Muscle of leg (tissue), 11 donors: ENCODE data around the gene CRADD. TPM values are rescaled to one million over a fixed set of nuclear protein-coding genes. Genes with fewer than 3 reads are reported as not detected.
"Not testable (repeated sequence)": the region's sequence is repeated elsewhere in the genome, so short reads cannot be mapped to it uniquely, and the experiment has no call there.

Source experiments
- DNase-seq: peaks from one replicate; pipeline ENCODE4 v3.0.0; 2013
- H3K27ac ChIP-seq: one replicate; pipeline ENCODE4 v1.5.1; 2013; ENCODE audit warnings: mild to moderate bottlenecking, low read length, control low read depth
- H3K27me3 ChIP-seq: one replicate; pipeline ENCODE4 v1.6.1; 2013; ENCODE audit warnings: low read length; ENCODE audit not compliant: control insufficient read depth, insufficient read depth
- H3K36me3 ChIP-seq: one replicate; pipeline ENCODE4 v1.6.1; 2013; ENCODE audit warnings: low read length; ENCODE audit not compliant: control insufficient read depth, insufficient read depth
- H3K4me1 ChIP-seq: one replicate; pipeline ENCODE4 v1.6.1; 2013; ENCODE audit warnings: low read length; ENCODE audit not compliant: control insufficient read depth, insufficient read depth
- H3K4me3 ChIP-seq: one replicate; pipeline ENCODE4 v1.5.1; 2013; ENCODE audit warnings: low read length, control low read depth
- H3K9me3 ChIP-seq: replicated peaks from 2 replicates; pipeline ENCODE4 v1.6.1; 2013; ENCODE audit warnings: low read depth, low read length; ENCODE audit not compliant: control insufficient read depth
- WGBS: methylation state at CpG from one replicate; pipeline ENCODE4 v1.1.5; 2013; ENCODE audit warnings: missing lambda C conversion rate; ENCODE audit not compliant: insufficient coverage; 5-methylcytosine and 5-hydroxymethylcytosine counted together
- polyA plus RNA-seq, 8 donors: library from polyadenylated mRNA; unstranded; fragments of 120-200 nt; gene quantifications; one replicate each; pipeline versions ENCODE4 v1.2.1 to v1.2.3, GENCODE V29; 2013; ENCODE audit warnings: inconsistent platforms in 1 of 8, low replicate concordance in 1 of 8; ENCODE audit not compliant: insufficient read length in 8 of 8, insufficient read depth in 1 of 8
- total RNA-seq: library from RNA; stranded (reverse); fragments of 120-200 nt; gene quantifications from one replicate; pipeline ENCODE4 v1.2.4, GENCODE V29; 2013

Gene CRADD
- total and polyA plus RNA-seq, 9 donors, result 9.1 to 15.2 (median 12.9) TPM

DNA sequence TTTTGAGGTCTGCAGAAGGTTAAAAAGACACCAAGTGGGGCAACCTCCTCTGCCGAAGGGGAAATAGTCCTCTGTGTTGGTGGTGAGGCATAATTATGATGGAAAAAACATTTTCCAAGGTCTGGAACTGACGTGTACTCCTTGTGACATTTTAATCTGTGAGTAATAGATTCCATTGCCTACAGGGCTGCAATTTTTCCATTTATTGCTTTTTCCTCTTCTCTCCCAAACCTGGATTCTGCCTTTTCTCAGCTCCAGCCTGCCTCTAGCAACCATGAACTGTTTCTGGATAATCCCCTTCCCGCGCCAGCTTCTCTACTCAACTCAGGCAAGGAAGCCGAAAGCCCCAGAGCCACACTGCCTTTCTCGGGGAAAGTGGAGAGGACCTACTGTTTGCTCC lies 241.1 kb downstream of the CRADD start:
- H3K36me3 ChIP-seq, result no peaks in the 10 kb centered on the region
- WGBS, result 92% methylated on average over 4 of the region's 6 CpGs
- no peak overlapping the region for H3K4me3 ChIP-seq
- H3K4me1 ChIP-seq, result no peaks in the 10 kb centered on the region
- no peaks in the 10 kb centered on the region for H3K27me3 ChIP-seq
- H3K9me3 ChIP-seq, result no peaks in the 10 kb centered on the region
- H3K27ac ChIP-seq, result peak overlapping the region; percentile 8
- DNase-seq, result peak; percentile 74

DNA sequence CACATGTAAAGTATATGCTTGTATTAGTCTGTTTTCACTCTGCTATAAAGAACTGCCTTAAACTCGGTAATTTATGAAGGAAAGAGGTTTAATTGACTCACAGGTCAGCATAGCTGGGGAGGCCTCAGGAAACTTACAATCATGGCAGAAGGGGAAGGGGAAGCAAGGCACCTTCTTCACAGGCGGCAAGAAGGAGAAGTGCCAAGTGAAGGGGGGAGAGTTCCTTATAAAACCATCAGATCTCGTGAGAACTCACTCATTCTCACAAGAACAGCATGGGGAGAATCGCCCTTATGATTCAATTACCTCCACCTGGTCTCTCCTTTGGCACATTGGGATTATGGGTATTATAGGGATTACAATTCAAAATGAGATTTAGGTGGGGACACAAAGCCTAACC lies 241.7 kb downstream of the CRADD start:
- Histone ChIP-seq H3K36me3 (no peaks in the 10 kb centered on the region), H3K27me3 (no peaks in the 10 kb centered on the region), H3K9me3 (no peaks in the 10 kb centered on the region), H3K4me3 (no peak overlapping the region), H3K27ac (no peak overlapping the region), H3K4me1 (no peaks in the 10 kb centered on the region)
- no CpG with 5 or more reads among the region's 4 CpGs for WGBS
- no peak for DNase-seq

DNA sequence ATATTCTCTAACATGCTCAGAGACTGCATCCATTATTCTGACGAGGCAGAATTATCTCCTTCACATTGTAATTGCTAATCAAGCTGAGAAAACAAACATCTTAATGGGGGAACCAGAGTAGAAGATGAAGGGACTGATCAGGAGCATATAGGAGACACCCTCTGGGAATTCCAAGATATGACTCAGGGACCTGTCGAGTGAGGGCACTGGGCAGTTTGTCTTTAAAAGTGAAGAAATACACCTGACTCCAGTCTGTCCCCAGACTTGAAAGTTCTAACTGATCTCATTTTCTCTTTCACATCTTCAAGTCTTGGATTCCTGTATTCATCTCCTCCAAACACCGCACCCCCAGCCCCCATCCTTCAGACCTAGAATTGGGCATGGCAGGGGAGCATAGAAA lies 244.3 kb downstream of the CRADD start:
- H3K4me3 ChIP-seq, result no peak overlapping the region
- no peaks in the 10 kb centered on the region for H3K4me1 ChIP-seq
- H3K36me3 ChIP-seq, result no peaks in the 10 kb centered on the region
- whole genome bisulfite sequencing, result no CpG with 5 or more reads among the region's 3 CpGs
- no peaks in the 10 kb centered on the region for H3K27me3 ChIP-seq
- DNase-seq, result no peak
- no peak overlapping the region for H3K27ac ChIP-seq
- peaks cover 8% of the 10 kb centered on the region for H3K9me3 ChIP-seq

DNA sequence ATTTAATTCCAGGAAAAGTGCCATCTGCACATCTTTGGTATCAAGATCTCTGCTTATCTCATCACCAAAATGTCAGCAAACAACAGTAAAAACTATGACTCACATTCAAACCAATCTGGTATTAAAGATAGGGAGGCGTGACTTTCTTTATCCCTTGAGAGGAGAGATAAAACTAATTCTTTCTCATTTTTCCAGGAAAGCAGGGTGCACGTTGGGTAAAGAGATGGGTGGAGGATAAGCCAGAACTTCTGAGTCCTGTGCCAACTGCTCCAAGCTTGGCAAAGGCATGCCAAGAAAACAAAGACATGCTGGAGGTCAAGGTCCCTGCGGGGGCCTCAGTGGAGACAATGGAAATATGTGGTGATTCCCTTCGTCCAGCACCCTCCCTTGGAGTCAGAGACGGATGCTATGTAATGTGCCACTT lies 245.4 kb downstream of the CRADD start:
- WGBS, result 100% methylated on average over 1 of the region's 5 CpGs
- H3K4me3 ChIP-seq, result no peak overlapping the region
- no peaks in the 10 kb centered on the region for H3K27me3 ChIP-seq
- H3K4me1 ChIP-seq, result no peaks in the 10 kb centered on the region
- no peak overlapping the region for H3K27ac ChIP-seq
- no peak for DNase-seq
- peaks cover 8% of the 10 kb centered on the region for H3K9me3 ChIP-seq
- H3K36me3 ChIP-seq, result no peaks in the 10 kb centered on the region

DNA sequence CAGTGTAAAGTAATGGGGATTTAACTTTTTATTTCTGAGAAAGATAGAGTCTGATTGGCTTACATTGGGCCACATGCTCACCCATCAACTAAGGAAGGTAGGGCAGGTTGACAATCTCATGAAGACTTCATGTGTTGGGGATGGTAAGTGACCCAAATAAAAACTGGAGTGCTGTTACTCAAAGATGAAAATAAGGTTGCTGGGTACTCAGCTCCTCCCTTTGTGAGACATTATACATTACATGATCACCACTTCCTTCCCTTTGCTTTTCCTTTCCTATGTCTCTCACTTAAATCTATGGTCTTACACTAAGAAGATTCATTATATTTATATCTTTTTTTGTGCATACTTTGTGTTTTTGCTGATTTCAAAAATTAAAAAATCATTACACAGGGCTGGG lies 247.2 kb downstream of the CRADD start:
- Histone ChIP-seq H3K27ac (no peak overlapping the region), H3K4me3 (no peak overlapping the region), H3K4me1 (no peaks in the 10 kb centered on the region), H3K9me3 (peaks cover 8% of the 10 kb centered on the region), H3K36me3 (no peaks in the 10 kb centered on the region), H3K27me3 (no peaks in the 10 kb centered on the region)
- no peak for DNase-seq

DNA sequence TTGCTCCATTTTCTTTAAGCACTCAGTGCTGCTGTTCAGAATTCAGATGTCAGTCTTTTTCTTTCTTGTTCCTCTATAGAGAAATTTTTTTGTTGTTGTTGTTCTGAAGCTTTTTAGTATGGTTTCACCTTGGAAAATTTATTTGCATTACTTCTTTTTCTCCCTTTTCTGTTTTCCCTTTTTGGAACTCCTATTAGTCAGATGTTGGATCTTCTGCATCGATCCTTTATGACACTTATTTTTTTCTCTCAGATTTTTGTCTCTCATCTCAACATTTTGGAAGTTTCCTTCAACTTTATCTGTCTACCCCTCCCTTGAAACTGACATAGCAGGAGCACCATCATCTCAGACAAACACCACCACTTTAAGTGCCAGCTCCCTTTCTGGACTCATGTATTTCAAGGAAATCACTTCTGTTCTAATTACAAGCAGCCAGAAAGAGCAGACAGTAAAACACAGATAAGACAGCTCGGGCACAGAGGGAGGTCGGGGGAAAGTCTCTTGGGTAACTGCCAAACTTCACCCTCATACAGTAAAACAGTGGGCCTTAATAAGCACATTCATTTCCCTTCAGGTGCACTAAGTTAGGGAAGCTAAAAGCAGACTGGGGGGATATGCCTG lies 248.5 kb downstream of the CRADD start:
- Histone ChIP-seq H3K27me3 (no peaks in the 10 kb centered on the region), H3K4me3 (no peak overlapping the region), H3K4me1 (no peaks in the 10 kb centered on the region), H3K27ac (no peak overlapping the region), H3K36me3 (no peaks in the 10 kb centered on the region), H3K9me3 (peaks cover 8% of the 10 kb centered on the region)
- 78% methylated on average over 1 of the region's 3 CpGs for WGBS
- no peak for DNase-seq

DNA sequence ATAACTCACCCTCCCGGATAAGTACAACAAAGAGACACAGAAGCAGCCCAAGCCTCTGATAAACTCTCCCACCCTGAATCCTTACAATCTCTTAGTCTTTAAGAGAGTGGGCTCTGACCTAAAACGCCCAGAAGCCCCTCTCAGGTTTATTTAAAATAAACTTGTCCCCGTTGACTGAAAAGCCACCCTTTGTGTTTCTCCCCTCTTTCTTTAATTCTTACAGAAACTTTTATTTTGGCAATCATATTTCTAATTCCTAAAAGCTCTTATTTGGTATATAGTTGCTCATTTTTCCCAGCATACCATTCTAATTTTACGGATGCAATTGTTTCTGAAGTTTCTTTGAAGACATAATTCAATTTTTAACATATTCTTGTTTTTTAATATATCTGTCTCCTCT lies 249.1 kb downstream of the CRADD start:
- H3K4me1 ChIP-seq, result no peaks in the 10 kb centered on the region
- H3K9me3 ChIP-seq, result peaks cover 8% of the 10 kb centered on the region
- H3K27me3 ChIP-seq, result no peaks in the 10 kb centered on the region
- WGBS, result no CpG with 5 or more reads among the region's 4 CpGs
- H3K36me3 ChIP-seq, result no peaks in the 10 kb centered on the region
- H3K27ac ChIP-seq, result no peak overlapping the region
- DNase-seq, result no peak
- no peak overlapping the region for H3K4me3 ChIP-seq

DNA sequence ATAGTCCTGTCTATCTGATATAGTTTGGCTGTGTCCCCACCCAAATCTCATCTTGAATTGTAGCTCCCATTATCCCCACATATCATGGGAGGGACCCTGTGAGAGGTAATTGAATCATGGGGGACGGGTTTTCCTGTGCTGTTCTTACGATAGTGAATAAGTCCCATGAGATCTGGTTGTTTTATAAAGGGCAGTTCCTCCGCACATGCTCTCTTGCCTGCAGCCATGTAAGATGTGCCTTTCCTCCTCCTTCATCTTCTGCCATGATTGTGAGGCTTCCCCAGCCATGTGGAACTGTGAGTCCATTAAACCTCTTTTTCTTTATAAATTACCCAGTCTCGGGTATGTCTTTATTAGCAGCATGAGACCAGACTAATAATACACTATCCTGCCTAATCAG lies 251.9 kb downstream of the CRADD start:
- H3K4me1 ChIP-seq, H3K36me3 ChIP-seq, H3K27me3 ChIP-seq, H3K27ac ChIP-seq, H3K4me3 ChIP-seq, DNase-seq, H3K9me3 ChIP-seq: not testable (repeated sequence)
- WGBS, result 100% methylated on average over 1 of the region's 4 CpGs

DNA sequence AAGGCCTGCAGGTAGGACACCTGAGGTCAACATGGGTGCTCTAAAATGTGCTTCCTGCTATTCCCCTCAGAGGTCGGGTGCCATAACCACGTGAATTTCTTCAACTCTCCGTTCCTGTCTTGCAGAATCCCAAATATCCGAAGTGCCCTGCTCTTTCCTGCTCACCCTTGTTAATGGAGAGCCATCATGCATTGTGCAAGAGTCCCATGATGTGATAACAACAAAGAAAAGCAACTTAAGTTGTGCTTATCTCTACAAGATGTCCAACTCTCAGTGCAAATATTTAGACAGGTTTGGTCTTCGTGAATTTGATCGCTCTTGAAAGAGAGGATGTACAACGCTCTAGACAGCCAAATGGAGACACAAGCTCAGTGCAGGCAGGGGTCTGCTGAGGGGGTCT lies 260.6 kb downstream of the CRADD start:
- no peaks in the 10 kb centered on the region for H3K36me3 ChIP-seq
- 92% methylated on average over 5 of the region's 7 CpGs for WGBS
- no peak overlapping the region for H3K4me3 ChIP-seq
- no peaks in the 10 kb centered on the region for H3K4me1 ChIP-seq
- H3K9me3 ChIP-seq, result peaks cover 9% of the 10 kb centered on the region
- no peak for DNase-seq
- no peaks in the 10 kb centered on the region for H3K27me3 ChIP-seq
- H3K27ac ChIP-seq, result no peak overlapping the region

DNA sequence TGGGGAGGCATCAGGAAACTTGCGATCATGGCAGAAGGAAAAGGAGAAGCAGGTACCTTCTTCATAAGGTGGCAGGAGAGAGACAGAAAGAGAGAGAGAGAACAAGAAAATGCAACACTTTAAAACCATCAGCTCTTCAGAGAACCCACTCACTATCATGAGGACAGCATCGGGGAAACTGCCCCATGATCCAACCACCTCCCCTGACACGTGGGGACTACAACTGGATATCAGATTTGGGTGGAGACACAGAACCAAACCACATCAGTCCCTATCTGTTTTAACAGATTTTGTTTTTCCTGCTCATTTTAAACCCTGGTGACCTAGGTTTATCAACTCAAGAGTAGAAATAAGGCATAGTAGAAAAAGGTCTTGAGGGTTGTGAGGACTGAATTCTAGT lies 261.1 kb downstream of the CRADD start:
- no peak overlapping the region for H3K4me3 ChIP-seq
- H3K27ac ChIP-seq, result no peak overlapping the region
- H3K27me3 ChIP-seq, result no peaks in the 10 kb centered on the region
- H3K9me3 ChIP-seq, result peaks cover 9% of the 10 kb centered on the region
- no peak for DNase-seq
- H3K36me3 ChIP-seq, result no peaks in the 10 kb centered on the region
- H3K4me1 ChIP-seq, result no peaks in the 10 kb centered on the region
- no CpG with 5 or more reads among the region's 3 CpGs for WGBS

DNA sequence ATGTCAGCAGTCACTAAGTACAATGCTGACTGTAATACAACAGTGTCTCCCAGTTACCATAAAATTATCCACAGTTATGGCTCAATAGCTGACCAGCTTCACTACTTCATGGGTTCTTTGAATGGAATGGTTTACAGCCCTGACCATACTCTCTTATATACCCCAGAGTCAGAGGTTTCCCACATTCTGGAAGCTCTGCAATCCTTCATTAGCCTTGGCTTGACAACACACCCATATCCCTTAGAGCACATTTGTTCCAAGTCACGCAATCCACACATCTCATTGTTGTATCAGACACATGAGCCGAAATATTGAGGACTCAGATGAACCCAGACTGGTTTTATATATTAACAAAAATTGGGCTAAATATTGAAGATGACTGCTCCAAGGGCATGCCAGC lies 261.8 kb downstream of the CRADD start:
- Histone ChIP-seq H3K4me3 (no peak overlapping the region), H3K27me3 (no peaks in the 10 kb centered on the region), H3K36me3 (no peaks in the 10 kb centered on the region), H3K4me1 (no peaks in the 10 kb centered on the region), H3K9me3 (peaks cover 9% of the 10 kb centered on the region), H3K27ac (no peak overlapping the region)
- WGBS, result no CpG with 5 or more reads among the region's 2 CpGs
- peak; percentile 57 for DNase-seq
